ENCODE data around the gene BDNF. TPM values are rescaled to one million over a fixed set of nuclear protein-coding genes. Genes with fewer than 3 reads are reported as not detected.

BDNF gene
- total RNA-seq, 1 experiment from 2014 or later, result 0.36 TPM

GRCh38 chr11:27692781-27693180 is 7.5 kb downstream of the BDNF start:
- CTCF ChIA-PET, result no interaction called here
- POLR2A ChIA-PET, result no interaction called here
- H3K27ac ChIP-seq (ENCODE audit: low read length), result no peak overlapping the region
- H3K4me1 ChIP-seq (ENCODE audit: control insufficient read depth, insufficient read depth, low read length), result no peaks in the 10 kb centered on the region
- intact Hi-C loops (cut with micrococcal nuclease; ENCODE audit: unreplicated experiment), result no loop called here
- BruUV-seq (replicated peaks), result no TSS peak
- TF ChIP-seq TCF7L2 (IDR thresholded peaks at IDR 0.05; ENCODE audit: low read depth, low read length), result no peak
- no peak for ATAC-seq
- DNase-seq (ENCODE audit: low read depth, low spot score), result no peak
- H3K9me3 ChIP-seq (ENCODE audit: control insufficient read depth, insufficient read depth, low read depth, low read length), result no peaks in the 10 kb centered on the region
- no peak overlapping the region for H3K4me3 ChIP-seq (ENCODE audit: low read depth in 2 of 2, low read length in 2 of 2)
- H3K36me3 ChIP-seq (ENCODE audit: control insufficient read depth, insufficient read depth, low read length), result no peaks in the 10 kb centered on the region
- H3K27me3 ChIP-seq (ENCODE audit: control insufficient read depth, insufficient read depth, low read length), result peaks cover 3% of the 10 kb centered on the region; the same call in 1 of the 2 replicates
- in situ Hi-C loops (cut with HindIII; ENCODE audit: low pct_unique_long_range_greater_than_20kb, low sequenced_read_pairs), result no loop called here

- in situ Hi-C loops (cut with HindIII; ENCODE audit: low pct_unique_long_range_greater_than_20kb, low sequenced_read_pairs) (no loop called here), intact Hi-C loops (cut with micrococcal nuclease; ENCODE audit: unreplicated experiment) (no loop called here)
- no TSS peak for BruUV-seq (replicated peaks)
- Histone ChIP-seq H3K4me1 (ENCODE audit: control insufficient read depth, insufficient read depth, low read length) (no peaks in the 10 kb centered on the region), H3K27ac (ENCODE audit: low read length) (no peak overlapping the region), H3K9me3 (ENCODE audit: control insufficient read depth, insufficient read depth, low read depth, low read length) (no peaks in the 10 kb centered on the region), H3K36me3 (ENCODE audit: control insufficient read depth, insufficient read depth, low read length) (no peaks in the 10 kb centered on the region), H3K27me3 (ENCODE audit: control insufficient read depth, insufficient read depth, low read length) (no peaks in the 10 kb centered on the region), H3K4me3 (ENCODE audit: low read depth in 2 of 2, low read length in 2 of 2) (no peak overlapping the region)
- CTCF ChIA-PET, result interaction anchor here (0.6 kb wide), 1 partner anchor 618 kb away, joined by 5 read pairs; no protein-coding TSS in a partner anchor
- TF ChIP-seq REST (IDR thresholded peaks at IDR 0.05; ENCODE audit: insufficient read depth in 1 of 2, low read depth in 2 of 2, low read length in 1 of 2), result no peak
- TF ChIP-seq POLR2AphosphoS5 (IDR thresholded peaks at IDR 0.05; ENCODE audit: low read depth, low read length), result no peak
- no peak for TF ChIP-seq SIN3A (IDR thresholded peaks at IDR 0.05; ENCODE audit: borderline replicate concordance, insufficient read depth, low read depth, low read length)
- TF ChIP-seq CTCF (IDR thresholded peaks at IDR 0.05), result no peak
- TF ChIP-seq TCF7L2 (IDR thresholded peaks at IDR 0.05; ENCODE audit: low read depth, low read length), result no peak
- DNase-seq (ENCODE audit: low read depth, low spot score) (no peak), ATAC-seq (no peak)
- POLR2A ChIA-PET, result no interaction called here
Observed at GRCh38 chr11:27688076-27688475, 12.2 kb downstream of the BDNF start.

GRCh38 chr11:27681664-27682063 is 18.6 kb downstream of the BDNF start:
- H3K27me3 ChIP-seq (ENCODE audit: control insufficient read depth, insufficient read depth, low read length), result no peaks in the 10 kb centered on the region
- ATAC-seq, result no peak
- no peaks in the 10 kb centered on the region for H3K36me3 ChIP-seq (ENCODE audit: control insufficient read depth, insufficient read depth, low read length)
- TF ChIP-seq SIN3A (IDR thresholded peaks at IDR 0.05; ENCODE audit: borderline replicate concordance, insufficient read depth, low read depth, low read length) (no peak), POLR2AphosphoS5 (IDR thresholded peaks at IDR 0.05; ENCODE audit: low read depth, low read length) (no peak), TCF7L2 (IDR thresholded peaks at IDR 0.05; ENCODE audit: low read depth, low read length) (no peak), CTCF (IDR thresholded peaks at IDR 0.05) (no peak), REST (IDR thresholded peaks at IDR 0.05; ENCODE audit: insufficient read depth in 1 of 2, low read depth in 2 of 2, low read length in 1 of 2) (no peak)
- CTCF ChIA-PET, result no interaction called here
- intact Hi-C loops (cut with micrococcal nuclease; ENCODE audit: unreplicated experiment), result no loop called here
- no peak for DNase-seq (ENCODE audit: low read depth, low spot score)
- in situ Hi-C loops (cut with HindIII; ENCODE audit: low pct_unique_long_range_greater_than_20kb, low sequenced_read_pairs), result no loop called here
- no TSS peak for BruUV-seq (replicated peaks)
- no peak overlapping the region for H3K27ac ChIP-seq (ENCODE audit: low read length)
- H3K4me1 ChIP-seq (ENCODE audit: control insufficient read depth, insufficient read depth, low read length), result no peaks in the 10 kb centered on the region; the same call in 1 of the 2 replicates
- H3K9me3 ChIP-seq (ENCODE audit: control insufficient read depth, insufficient read depth, low read depth, low read length), result no peaks in the 10 kb centered on the region
- no peak overlapping the region for H3K4me3 ChIP-seq (ENCODE audit: low read depth in 2 of 2, low read length in 2 of 2)
- POLR2A ChIA-PET, result no interaction called here

Data from Panc1 (cell line).